Activated B cell treated with CpG ODN at 0.5 μM for 24 hours (primary cell): ENCODE results near the gene HM13. TPM values are rescaled to one million over a fixed set of nuclear protein-coding genes. Genes with fewer than 3 reads are reported as not detected.

Experiments
- ATAC-seq: fragments of 200-7000 bp; cut with Tn5 transposase; one replicate; pipeline ENCODE4 v1.10.0; 2021; ENCODE audit warnings: low read depth, mild to moderate bottlenecking, moderate library complexity
- CTCF ChIA-PET: fragments of 350-600 bp; sonication (Branson Sonifier 250); formaldehyde crosslinking; loops from one replicate; lab custom pipeline; 2021; ENCODE audit warnings: antibody characterized with exemption; lab: Charles Lee
- POLR2A ChIA-PET: fragments of 350-600 bp; sonication (Branson Sonifier 250); formaldehyde crosslinking; loops from one replicate; lab custom pipeline; 2021; ENCODE audit warnings: antibody characterized with exemption; lab: Charles Lee
- DNase-seq: peaks from one replicate; pipeline ENCODE4 v3.0.0; 2022
- H3K27ac Mint-ChIP-seq: one replicate; pipeline ENCODE4 v1.8.0; 2020; ENCODE audit warnings: mixed read lengths
- H3K27me3 Mint-ChIP-seq: one replicate; pipeline ENCODE4 v1.8.0; 2021; ENCODE audit warnings: mixed read lengths
- H3K36me3 Mint-ChIP-seq: one replicate; pipeline ENCODE4 v1.8.0; 2021; ENCODE audit warnings: low read depth, mixed read lengths
- H3K4me1 Mint-ChIP-seq: one replicate; pipeline ENCODE4 v1.8.0; 2021; ENCODE audit warnings: mixed read lengths
- H3K4me3 Mint-ChIP-seq: one replicate; pipeline ENCODE4 v1.8.0; 2020; ENCODE audit warnings: mild to moderate bottlenecking, mixed read lengths
- H3K9me3 Mint-ChIP-seq: one replicate; pipeline ENCODE4 v1.8.0; 2020; ENCODE audit warnings: mixed read lengths
- CTCF ChIP-seq: fragments of 200-600 bp; IDR thresholded peaks from one replicate; pipeline ENCODE4 v1.8.0; 2022; ENCODE audit warnings: antibody characterized with exemption, mild to moderate bottlenecking
- intact Hi-C: fragments of 100-400 bp; cut with micrococcal nuclease; formaldehyde crosslinking; loops from one replicate; pipeline ENCODE4 v1.15.1; 2024
- total RNA-seq: library from RNA; stranded (reverse); gene quantifications from 2 replicates; pipeline ENCODE4 v1.2.3, GENCODE V29; 2022

HM13 gene
- total RNA-seq, 1 donor from 2014 or later = 90.9 TPM

- no peak for TF ChIP-seq CTCF
- Mint-ChIP-seq H3K27me3 (no peaks in the 10 kb centered on the region), H3K4me1 (peaks cover 17% of the 10 kb centered on the region), H3K27ac (peak overlapping the region; percentile 94), H3K36me3 (peaks cover 68% of the 10 kb centered on the region), H3K4me3 (peak overlapping the region; percentile 88), H3K9me3 (no peaks in the 10 kb centered on the region)
- intact Hi-C loops = loop anchor here (5.0 kb wide), 1 partner anchor 35 kb away; the partner anchor contains the start of gene HM13
- ChIA-PET POLR2A (interaction anchor here (0.6 to 1.7 kb wide), 4 partner anchors 27 to 177 kb away, joined by 3 to 6 read pairs (median 4); partner anchors contain the start of gene ID1), CTCF (interaction anchor here (0.7 to 2.0 kb wide), 4 partner anchors 13 to 66 kb away, joined by 3 to 10 read pairs (median 3); no protein-coding TSS in a partner anchor)
- ATAC-seq = peak; percentile 84
- peak; percentile 70 for DNase-seq
Measured at GRCh38 chr20:31547017-31547675, 32.9 kb downstream of the HM13 start.

- intact Hi-C loops = loop anchor here (5.0 kb wide), 1 partner anchor 36 kb away; the partner anchor contains the start of gene HM13
- H3K27ac Mint-ChIP-seq = peak overlapping the region; percentile 94
Measured at GRCh38 chr20:31547720-31548298, 33.6 kb downstream of the HM13 start.

GRCh38 chr20:31548820-31549512 is 34.7 kb downstream of the HM13 start:
- ATAC-seq = no peak
- Mint-ChIP-seq H3K36me3 (peaks cover 71% of the 10 kb centered on the region), H3K4me1 (peaks cover 15% of the 10 kb centered on the region), H3K9me3 (no peaks in the 10 kb centered on the region), H3K27me3 (no peaks in the 10 kb centered on the region), H3K4me3 (peak overlapping the region; percentile 88), H3K27ac (no peak overlapping the region)
- DNase-seq = no peak
- ChIA-PET CTCF (interaction anchor here (2.0 kb wide), 2 partner anchors 21 to 64 kb away, joined by 5 to 10 read pairs; no protein-coding TSS in a partner anchor), POLR2A (no interaction called here)
- TF ChIP-seq CTCF = no peak
- intact Hi-C loops = loop anchor here (5.0 kb wide), 1 partner anchor 37 kb away; the partner anchor contains the start of gene HM13

More at GRCh38 chr20:31547720-31548298, 33.6 kb downstream of the HM13 start:
- peak overlapping the region; percentile 88 for H3K4me3 Mint-ChIP-seq
- CTCF ChIA-PET = interaction anchor here (2.0 kb wide), 1 partner anchor 65 kb away, joined by 10 read pairs; no protein-coding TSS in a partner anchor
- no peak for TF ChIP-seq CTCF
- no peaks in the 10 kb centered on the region for H3K9me3 Mint-ChIP-seq
- peaks cover 15% of the 10 kb centered on the region for H3K4me1 Mint-ChIP-seq
- POLR2A ChIA-PET = interaction anchor here (1.7 kb wide), 1 partner anchor 57 kb away, joined by 5 read pairs; the partner anchor contains the start of gene ID1
- H3K27me3 Mint-ChIP-seq = no peaks in the 10 kb centered on the region
- ATAC-seq (no peak), DNase-seq (no peak)
- peaks cover 67% of the 10 kb centered on the region for H3K36me3 Mint-ChIP-seq

- no peak for ATAC-seq
- DNase-seq = no peak
- peaks cover 71% of the 10 kb centered on the region for H3K36me3 Mint-ChIP-seq
- no peak overlapping the region for H3K4me3 Mint-ChIP-seq
- no peaks in the 10 kb centered on the region for H3K9me3 Mint-ChIP-seq
- ChIA-PET CTCF (interaction anchor here (2.0 kb wide), 1 partner anchor 20 kb away, joined by 5 read pairs; no protein-coding TSS in a partner anchor), POLR2A (no interaction called here)
- no peak overlapping the region for H3K27ac Mint-ChIP-seq
- no peaks in the 10 kb centered on the region for H3K27me3 Mint-ChIP-seq
- intact Hi-C loops = loop anchor here (5.0 kb wide), 1 partner anchor 37 kb away; the partner anchor contains the start of gene HM13
- H3K4me1 Mint-ChIP-seq = peaks cover 15% of the 10 kb centered on the region
- TF ChIP-seq CTCF = no peak
Measured at GRCh38 chr20:31549513-31549880, 35.3 kb downstream of the HM13 start.
